ENCODE results near the gene PHIP.

GRCh38 chr6:79079561-79080041 lies 1.5 kb upstream of the PHIP start:
- TF ChIP-seq CTCF (IDR thresholded peaks at IDR 0.05; ENCODE audit: low read length) (no peak), EZH2 (optimal IDR thresholded peaks at IDR 0.05; ENCODE audit: low read depth, low read length) (no peak)
